Astrocyte (in vitro differentiated cells and primary cell): ENCODE results near the gene NOX1. TPM values are rescaled to one million over a fixed set of nuclear protein-coding genes. Genes with fewer than 3 reads are reported as not detected.
"Not testable (repeated sequence)": the region's sequence is repeated elsewhere in the genome, so short reads cannot be mapped to it uniquely, and the experiment has no call there.

ENCODE experiments used
- DNase-seq: peaks from one replicate; pipeline ENCODE4 v3.0.0-alpha.2; 2010; ENCODE audit warnings: low read depth
- FAIRE-seq: peaks from 2 replicates; lab custom pipeline; 2011; peaks lifted over from hg19 to GRCh38; lab: Jason Lieb, UNC
- H2AFZ ChIP-seq: 2 replicates; pipeline ENCODE4 v1.6.0; 2012; ENCODE audit warnings: low read depth, low read length, inconsistent platforms
- H3K27ac ChIP-seq: 2 replicates; pipeline ENCODE4 v1.5.1; 2011; ENCODE audit warnings: low read depth, low read length, inconsistent platforms
- H3K27me3 ChIP-seq: 2 replicates; pipeline ENCODE4 v1.6.0; 2011; ENCODE audit warnings: low read length, inconsistent platforms; ENCODE audit not compliant: insufficient read depth
- H3K36me3 ChIP-seq: 2 replicates; pipeline ENCODE4 v1.5.1; 2011; ENCODE audit warnings: low read length, inconsistent platforms; ENCODE audit not compliant: insufficient read depth
- H3K4me1 ChIP-seq: 2 replicates; pipeline ENCODE4 v1.5.1; 2011; ENCODE audit warnings: low read length, inconsistent platforms; ENCODE audit not compliant: insufficient read depth
- H3K4me2 ChIP-seq: 2 replicates; pipeline ENCODE4 v1.6.0; 2012; ENCODE audit warnings: low read length, inconsistent platforms
- H3K4me3 ChIP-seq: 2 replicates; pipeline ENCODE4 v1.5.1; 2011; ENCODE audit warnings: low read depth, mild to moderate bottlenecking, low read length, inconsistent platforms; ENCODE audit not compliant: insufficient read depth
- H3K79me2 ChIP-seq: 2 replicates; pipeline ENCODE4 v1.6.0; 2012; ENCODE audit warnings: mild to moderate bottlenecking, low read length, inconsistent platforms; ENCODE audit not compliant: insufficient read depth
- H3K9ac ChIP-seq: 2 replicates; pipeline ENCODE4 v1.6.0; 2012; ENCODE audit warnings: mild to moderate bottlenecking, low read length, inconsistent platforms
- H3K9me3 ChIP-seq: 2 replicates; pipeline ENCODE4 v1.5.1; 2012; ENCODE audit warnings: low read depth, mild to moderate bottlenecking, low read length, inconsistent platforms; ENCODE audit not compliant: insufficient read depth
- H4K20me1 ChIP-seq: 2 replicates; pipeline ENCODE4 v1.6.0; 2012; ENCODE audit warnings: low read length, inconsistent platforms; ENCODE audit not compliant: insufficient read depth
- H3K27ac Mint-ChIP-seq: one replicate; pipeline ENCODE4 v1.8.0; 2021; ENCODE audit warnings: mild to moderate bottlenecking, mixed read lengths; ENCODE audit not compliant: unreplicated experiment
- H3K27me3 Mint-ChIP-seq: one replicate; pipeline ENCODE4 v1.8.0; 2021; ENCODE audit warnings: low read depth, mixed read lengths; ENCODE audit not compliant: unreplicated experiment
- H3K36me3 Mint-ChIP-seq: one replicate; pipeline ENCODE4 v1.8.0; 2021; ENCODE audit warnings: low read depth, mixed read lengths; ENCODE audit not compliant: unreplicated experiment
- H3K4me1 Mint-ChIP-seq: one replicate; pipeline ENCODE4 v1.8.0; 2021; ENCODE audit warnings: low read depth, mixed read lengths; ENCODE audit not compliant: unreplicated experiment
- H3K4me3 Mint-ChIP-seq: one replicate; pipeline ENCODE4 v1.8.0; 2021; ENCODE audit warnings: mild to moderate bottlenecking, moderate library complexity, mixed read lengths; ENCODE audit not compliant: unreplicated experiment
- H3K9me3 Mint-ChIP-seq: one replicate; pipeline ENCODE4 v1.8.0; 2021; ENCODE audit warnings: mild to moderate bottlenecking, mixed read lengths; ENCODE audit not compliant: unreplicated experiment
- CTCF ChIP-seq: IDR thresholded peaks from 2 replicates; pipeline ENCODE4 v1.5.1; 2011; ENCODE audit warnings: low read depth, mild to moderate bottlenecking, inconsistent platforms, low read length, moderate library complexity; ENCODE audit not compliant: insufficient read depth
- EZH2 ChIP-seq: IDR thresholded peaks from 2 replicates; pipeline ENCODE4 v1.6.1; 2012; ENCODE audit warnings: mild to moderate bottlenecking, low read length, inconsistent platforms; ENCODE audit not compliant: insufficient read depth
- total RNA-seq: library from RNA; stranded (reverse); gene quantifications from 2 replicates; pipeline ENCODE4 v1.2.1, GENCODE V29; 2021

Gene NOX1
- total RNA-seq, 1 donor from 2014 or later: not detected

- no peak overlapping the region for H3K4me2 ChIP-seq
- FAIRE-seq: no peak
- Mint-ChIP-seq H3K27me3 (peaks cover 1% of the 10 kb centered on the region), H3K9me3 (no peaks in the 10 kb centered on the region), H3K27ac (no peak overlapping the region), H3K4me3 (no peak overlapping the region), H3K4me1 (no peaks in the 10 kb centered on the region), H3K36me3 (no peaks in the 10 kb centered on the region)
- no peaks in the 10 kb centered on the region for H3K79me2 ChIP-seq
- TF ChIP-seq EZH2 (no peak), CTCF (no peak)
- no peaks in the 10 kb centered on the region for H3K36me3 ChIP-seq
- no peaks in the 10 kb centered on the region for H3K9me3 ChIP-seq
- H3K27ac ChIP-seq: no peak overlapping the region
- no peak overlapping the region for H3K9ac ChIP-seq
- no peaks in the 10 kb centered on the region for H3K4me1 ChIP-seq
- H4K20me1 ChIP-seq: no peaks in the 10 kb centered on the region
- H3K27me3 ChIP-seq: peaks cover 2% of the 10 kb centered on the region
- DNase-seq: no peak
- H3K4me3 ChIP-seq: no peak overlapping the region
- H2AFZ ChIP-seq: no peak overlapping the region
Measured at GRCh38 chrX:100797359-100797758, 76.8 kb downstream of the NOX1 start.

GRCh38 chrX:100796371-100796770 is 77.8 kb downstream of the NOX1 start:
- not testable (repeated sequence) for H3K4me1 ChIP-seq, H3K9me3 ChIP-seq, H3K9me3 Mint-ChIP-seq, H3K4me3 Mint-ChIP-seq, H3K4me3 ChIP-seq, H3K36me3 Mint-ChIP-seq, H3K27me3 Mint-ChIP-seq, H3K27me3 ChIP-seq, H3K4me2 ChIP-seq, H3K27ac ChIP-seq, H3K79me2 ChIP-seq, FAIRE-seq, H3K4me1 Mint-ChIP-seq, H3K36me3 ChIP-seq, H3K27ac Mint-ChIP-seq, H2AFZ ChIP-seq, H3K9ac ChIP-seq, DNase-seq, H4K20me1 ChIP-seq

Other genes starting within 250 kb of the NOX1 start
- 49.7 and 51.2 TPM in 2 replicates for gene TSPAN6, start 237.6 kb downstream of the NOX1 start, total RNA-seq
- gene SRPX2, start 230.2 kb downstream of the NOX1 start, total RNA-seq: 39.3 and 50.1 TPM in 2 replicates
- gene SYTL4, start 142.2 kb downstream of the NOX1 start, total RNA-seq: 3.3 and 4.1 TPM in 2 replicates
- gene CSTF2, start 54.0 kb downstream of the NOX1 start, total RNA-seq: 14.6 and 17.8 TPM in 2 replicates
- not detected in 2 replicates for gene XKRX, start 54.6 kb upstream of the NOX1 start, total RNA-seq
- not detected in 2 replicates for gene ARL13A, start 95.3 kb upstream of the NOX1 start, total RNA-seq
- 7.2 and 8.3 TPM in 2 replicates for gene TRMT2B, start 177.8 kb upstream of the NOX1 start, total RNA-seq
- gene TMEM35A, start 204.5 kb upstream of the NOX1 start, total RNA-seq: 0.77 and 0.89 TPM in 2 replicates
- 3.1 and 5.0 TPM in 2 replicates for gene CENPI, start 223.8 kb upstream of the NOX1 start, total RNA-seq